ENCODE data around the gene ADAMTS17.

- TF ChIP-seq CTCF (conservative IDR thresholded peaks at IDR 0.05): no peak
- TF ChIP-seq ZFX (IDR thresholded peaks at IDR 0.05): no peak
Measured at GRCh38 chr15:100256101-100256969, 85.4 kb downstream of the ADAMTS17 start.
